Duodenal mucosa (tissue), 2 donors: ENCODE measurements around the gene ALCAM.

Experiments used
- H3K27ac ChIP-seq: one replicate; pipeline ENCODE4 v1.7.0; 2013; ENCODE audit warnings: low read depth, low read length
- H3K27me3 ChIP-seq, 2 donors: one replicate each; pipeline ENCODE4 v1.7.0; 2013; ENCODE audit warnings: low read length in 2 of 2, control low read depth in 1 of 2; ENCODE audit not compliant: insufficient read depth in 2 of 2, control insufficient read depth in 1 of 2
- H3K36me3 ChIP-seq, 2 donors: one replicate each; pipeline ENCODE4 v1.7.0; 2013; ENCODE audit warnings: low read length in 2 of 2, control low read depth in 1 of 2; ENCODE audit not compliant: insufficient read depth in 2 of 2, control insufficient read depth in 1 of 2
- H3K4me1 ChIP-seq, 2 donors: one replicate each; pipeline ENCODE4 v1.7.0; 2013; ENCODE audit warnings: low read length in 2 of 2, control low read depth in 1 of 2; ENCODE audit not compliant: insufficient read depth in 2 of 2, control insufficient read depth in 1 of 2
- H3K4me3 ChIP-seq, 2 donors: one replicate each; pipeline ENCODE4 v1.7.0; 2013; ENCODE audit warnings: low read length in 2 of 2, low read depth in 1 of 2
- H3K9ac ChIP-seq, 2 donors: one replicate each; pipeline ENCODE4 v1.7.0; 2013; ENCODE audit warnings: low read length in 2 of 2, low read depth in 1 of 2
- H3K9me3 ChIP-seq, 2 donors: one replicate each; pipeline ENCODE4 v1.7.0; 2013; ENCODE audit warnings: low read length in 2 of 2, control low read depth in 1 of 2; ENCODE audit not compliant: control insufficient read depth in 1 of 2

Gene ALCAM

GRCh38 chr3:105518806-105519418 lies 152.2 kb downstream of the ALCAM start:
- H3K9me3 ChIP-seq: no peaks in the 10 kb centered on the region
- no peak overlapping the region for H3K27ac ChIP-seq
- no peaks in the 10 kb centered on the region for H3K36me3 ChIP-seq
- no peak overlapping the region for H3K4me3 ChIP-seq
- no peaks in the 10 kb centered on the region for H3K4me1 ChIP-seq
- H3K9ac ChIP-seq: no peak overlapping the region
- no peaks in the 10 kb centered on the region for H3K27me3 ChIP-seq

- no peak overlapping the region for H3K4me3 ChIP-seq
- no peaks in the 10 kb centered on the region for H3K4me1 ChIP-seq
Observed at GRCh38 chr3:105521770-105522169, 155.1 kb downstream of the ALCAM start.

GRCh38 chr3:105523501-105523900 lies 156.8 kb downstream of the ALCAM start:
- H3K36me3 ChIP-seq: no peaks in the 10 kb centered on the region
- no peak overlapping the region for H3K27ac ChIP-seq

More at GRCh38 chr3:105521770-105522169, 155.1 kb downstream of the ALCAM start:
- Histone ChIP-seq H3K9me3 (no peaks in the 10 kb centered on the region), H3K27ac (no peak overlapping the region), H3K9ac (no peak overlapping the region), H3K36me3 (no peaks in the 10 kb centered on the region), H3K27me3 (no peaks in the 10 kb centered on the region)

GRCh38 chr3:105525531-105525930 lies 158.8 kb downstream of the ALCAM start:
- Histone ChIP-seq H3K27ac (no peak overlapping the region), H3K4me1 (no peaks in the 10 kb centered on the region), H3K27me3 (no peaks in the 10 kb centered on the region), H3K36me3 (no peaks in the 10 kb centered on the region), H3K4me3 (no peak overlapping the region), H3K9ac (no peak overlapping the region), H3K9me3 (no peaks in the 10 kb centered on the region)

More at GRCh38 chr3:105523501-105523900, 156.8 kb downstream of the ALCAM start:
- Histone ChIP-seq H3K4me3 (no peak overlapping the region), H3K9ac (no peak overlapping the region), H3K9me3 (no peaks in the 10 kb centered on the region), H3K4me1 (no peaks in the 10 kb centered on the region), H3K27me3 (no peaks in the 10 kb centered on the region)

GRCh38 chr3:105526360-105527111 lies 159.8 kb downstream of the ALCAM start:
- Histone ChIP-seq H3K4me1 (no peaks in the 10 kb centered on the region), H3K27ac (no peak overlapping the region)

GRCh38 chr3:105527535-105527934 lies 160.8 kb downstream of the ALCAM start:
- no peaks in the 10 kb centered on the region for H3K9me3 ChIP-seq
- H3K27me3 ChIP-seq: no peaks in the 10 kb centered on the region
- no peak overlapping the region for H3K4me3 ChIP-seq
- H3K9ac ChIP-seq: no peak overlapping the region
- no peaks in the 10 kb centered on the region for H3K4me1 ChIP-seq
- H3K36me3 ChIP-seq: peaks cover 0 to 3% of the 10 kb centered on the region in 2 donors
- no peak overlapping the region for H3K27ac ChIP-seq

More at GRCh38 chr3:105526360-105527111, 159.8 kb downstream of the ALCAM start:
- Histone ChIP-seq H3K36me3 (no peaks in the 10 kb centered on the region), H3K9ac (no peak overlapping the region), H3K9me3 (no peaks in the 10 kb centered on the region), H3K4me3 (no peak overlapping the region), H3K27me3 (no peaks in the 10 kb centered on the region)

- Histone ChIP-seq H3K27ac (no peak overlapping the region), H3K9ac (no peak overlapping the region), H3K27me3 (no peaks in the 10 kb centered on the region), H3K4me1 (no peaks in the 10 kb centered on the region), H3K4me3 (no peak overlapping the region), H3K9me3 (no peaks in the 10 kb centered on the region), H3K36me3 (peaks cover 0 to 3% of the 10 kb centered on the region in 2 donors)
Observed at GRCh38 chr3:105527949-105528348, 161.2 kb downstream of the ALCAM start.

GRCh38 chr3:105528955-105529354 lies 162.2 kb downstream of the ALCAM start:
- Histone ChIP-seq H3K4me3 (no peak overlapping the region), H3K9ac (no peak overlapping the region), H3K4me1 (no peaks in the 10 kb centered on the region), H3K27ac (no peak overlapping the region), H3K27me3 (no peaks in the 10 kb centered on the region), H3K9me3 (no peaks in the 10 kb centered on the region), H3K36me3 (peaks cover 0 to 5% of the 10 kb centered on the region in 2 donors)

GRCh38 chr3:105529456-105529855 lies 162.7 kb downstream of the ALCAM start:
- no peak overlapping the region for H3K27ac ChIP-seq
- H3K36me3 ChIP-seq: peaks cover 0 to 6% of the 10 kb centered on the region in 2 donors
- H3K27me3 ChIP-seq: no peaks in the 10 kb centered on the region
- no peaks in the 10 kb centered on the region for H3K9me3 ChIP-seq
- no peak overlapping the region for H3K9ac ChIP-seq
- H3K4me3 ChIP-seq: no peak overlapping the region
- H3K4me1 ChIP-seq: no peaks in the 10 kb centered on the region

- H3K9ac ChIP-seq: no peak overlapping the region
- H3K27me3 ChIP-seq: no peaks in the 10 kb centered on the region
- H3K36me3 ChIP-seq: peaks cover 0 to 9% of the 10 kb centered on the region in 2 donors
- no peaks in the 10 kb centered on the region for H3K4me1 ChIP-seq
- no peak overlapping the region for H3K27ac ChIP-seq
- H3K4me3 ChIP-seq: no peak overlapping the region
- no peaks in the 10 kb centered on the region for H3K9me3 ChIP-seq
Observed at GRCh38 chr3:105532251-105532650, 165.5 kb downstream of the ALCAM start.
